ENCODE data around the gene UBR4.

UBR4 gene

GRCh38 chr1:19057784-19058475, 152.1 kb downstream of the UBR4 start:
- no peak for DNase-seq (ENCODE audit: low read depth in 2 of 2, low spot score in 1 of 2)

- DNase-seq (ENCODE audit: low read depth in 2 of 2, low spot score in 1 of 2) = no peak
These were observed 152.8 kb downstream of the UBR4 start for GRCh38 chr1:19057182-19057779.

GRCh38 chr1:19055701-19056100, 154.4 kb downstream of the UBR4 start:
- DNase-seq (ENCODE audit: low read depth in 2 of 2, low spot score in 1 of 2) = no peak

GRCh38 chr1:19055001-19055400, 155.1 kb downstream of the UBR4 start:
- no peak for DNase-seq (ENCODE audit: low read depth in 2 of 2, low spot score in 1 of 2)

- DNase-seq (ENCODE audit: low read depth in 2 of 2, low spot score in 1 of 2) = no peak
These were observed 155.8 kb downstream of the UBR4 start for GRCh38 chr1:19054216-19054615.

GRCh38 chr1:19053486-19053885, 156.6 kb downstream of the UBR4 start:
- DNase-seq (ENCODE audit: low read depth in 2 of 2, low spot score in 1 of 2) = no peak

GRCh38 chr1:19049798-19050197, 160.3 kb downstream of the UBR4 start:
- DNase-seq (ENCODE audit: low read depth in 2 of 2, low spot score in 1 of 2) = no peak

GRCh38 chr1:19049128-19049768, 160.8 kb downstream of the UBR4 start:
- DNase-seq (ENCODE audit: low read depth in 2 of 2, low spot score in 1 of 2) = no peak

- no peak for DNase-seq (ENCODE audit: low read depth in 2 of 2, low spot score in 1 of 2)
These were observed 162.9 kb downstream of the UBR4 start for GRCh38 chr1:19046972-19047731.

- DNase-seq (ENCODE audit: low read depth in 2 of 2, low spot score in 1 of 2) = no peak
These were observed 163.9 kb downstream of the UBR4 start for GRCh38 chr1:19045898-19046880.

GRCh38 chr1:19044975-19045831, 164.9 kb downstream of the UBR4 start:
- no peak for DNase-seq (ENCODE audit: low read depth in 2 of 2, low spot score in 1 of 2)

GRCh38 chr1:19044471-19044870, 165.6 kb downstream of the UBR4 start:
- no peak for DNase-seq (ENCODE audit: low read depth in 2 of 2, low spot score in 1 of 2)

- DNase-seq (ENCODE audit: low read depth in 2 of 2, low spot score in 1 of 2) = no peak
These were observed 166.3 kb downstream of the UBR4 start for GRCh38 chr1:19043579-19044443.

GRCh38 chr1:19042675-19043578, 167.1 kb downstream of the UBR4 start:
- no peak for DNase-seq (ENCODE audit: low read depth in 2 of 2, low spot score in 1 of 2)

GRCh38 chr1:19040010-19040680, 169.9 kb downstream of the UBR4 start:
- DNase-seq (ENCODE audit: low read depth in 2 of 2, low spot score in 1 of 2) = no peak

- no peak for DNase-seq (ENCODE audit: low read depth in 2 of 2, low spot score in 1 of 2)
These were observed 171.3 kb downstream of the UBR4 start for GRCh38 chr1:19038732-19039131.

- no peak for DNase-seq (ENCODE audit: low read depth in 2 of 2, low spot score in 1 of 2)
These were observed 172.0 kb downstream of the UBR4 start for GRCh38 chr1:19038096-19038495.

Measured in stimulated activated CD8-positive, alpha-beta memory T cell treated with anti-CD3 and anti-CD28 coated beads, Interleukin-4, amount 100 ng/mL, for 1 hour (primary cell).